ENCODE measurements around the gene SNX25. TPM values are rescaled to one million over a fixed set of nuclear protein-coding genes. Genes with fewer than 3 reads are reported as not detected.

The SNX25 gene
- total RNA-seq, 1 donor from 2014 or later: 13.0 TPM

GRCh38 chr4:185286571-185286970 is 77.2 kb downstream of the SNX25 start:
- TF ChIP-seq POLR2AphosphoS5 (IDR thresholded peaks at IDR 0.05; ENCODE audit: insufficient read depth in 1 of 2, low read depth in 1 of 2) (no peak), POLR2A (IDR thresholded peaks at IDR 0.05) (no peak), CTCF (IDR thresholded peaks at IDR 0.05) (no peak)
- Histone ChIP-seq H3K27ac (no peak overlapping the region), H3K9me3 (no peaks in the 10 kb centered on the region), H3K4me3 (no peak overlapping the region), H3K36me3 (no peaks in the 10 kb centered on the region), H3K4me1 (no peaks in the 10 kb centered on the region), H3K27me3 (no peaks in the 10 kb centered on the region)
- intact Hi-C loops (cut with DNase I): no loop called here
- DNase-seq (ENCODE audit: extremely low spot score in 2 of 2): no peak

GRCh38 chr4:185287031-185287430 is 77.6 kb downstream of the SNX25 start:
- H3K4me1 ChIP-seq: no peaks in the 10 kb centered on the region
- no peak for TF ChIP-seq CTCF (IDR thresholded peaks at IDR 0.05)
- no peak for TF ChIP-seq POLR2A (IDR thresholded peaks at IDR 0.05)
- no peak for TF ChIP-seq POLR2AphosphoS5 (IDR thresholded peaks at IDR 0.05; ENCODE audit: insufficient read depth in 1 of 2, low read depth in 1 of 2)
- no peaks in the 10 kb centered on the region for H3K36me3 ChIP-seq
- H3K9me3 ChIP-seq: no peaks in the 10 kb centered on the region
- no peaks in the 10 kb centered on the region for H3K27me3 ChIP-seq
- no peak overlapping the region for H3K27ac ChIP-seq
- intact Hi-C loops (cut with DNase I): no loop called here
- no peak for DNase-seq (ENCODE audit: extremely low spot score in 2 of 2)
- no peak overlapping the region for H3K4me3 ChIP-seq

GRCh38 chr4:185290018-185290607 is 80.7 kb downstream of the SNX25 start:
- H3K4me1 ChIP-seq: no peaks in the 10 kb centered on the region
- intact Hi-C loops (cut with DNase I): no loop called here
- no peaks in the 10 kb centered on the region for H3K27me3 ChIP-seq
- no peak overlapping the region for H3K4me3 ChIP-seq
- TF ChIP-seq POLR2AphosphoS5 (IDR thresholded peaks at IDR 0.05; ENCODE audit: insufficient read depth in 1 of 2, low read depth in 1 of 2) (no peak), POLR2A (IDR thresholded peaks at IDR 0.05) (no peak), CTCF (IDR thresholded peaks at IDR 0.05) (no peak)
- DNase-seq (ENCODE audit: extremely low spot score in 2 of 2): no peak
- H3K36me3 ChIP-seq: peaks cover 0 to 12% of the 10 kb centered on the region in 2 donors
- H3K27ac ChIP-seq: no peak overlapping the region
- H3K9me3 ChIP-seq: no peaks in the 10 kb centered on the region

- peaks cover 0 to 12% of the 10 kb centered on the region in 2 donors for H3K36me3 ChIP-seq
Observed at GRCh38 chr4:185290656-185291055, 81.3 kb downstream of the SNX25 start.

More at GRCh38 chr4:185290656-185291055, 81.3 kb downstream of the SNX25 start:
- no peak for DNase-seq (ENCODE audit: extremely low spot score in 2 of 2)
- no peak for TF ChIP-seq CTCF (IDR thresholded peaks at IDR 0.05)
- H3K4me1 ChIP-seq: no peaks in the 10 kb centered on the region
- H3K27ac ChIP-seq: no peak overlapping the region
- H3K9me3 ChIP-seq: no peaks in the 10 kb centered on the region
- H3K27me3 ChIP-seq: no peaks in the 10 kb centered on the region
- H3K4me3 ChIP-seq: no peak overlapping the region
- intact Hi-C loops (cut with DNase I): no loop called here

Data from vagina (tissue), 2 donors.